ENCODE results near the gene PPM1J. TPM values are rescaled to one million over a fixed set of nuclear protein-coding genes. Genes with fewer than 3 reads are reported as not detected.
"Not testable (repeated sequence)": the region's sequence is repeated elsewhere in the genome, so short reads cannot be mapped to it uniquely, and the experiment has no call there.

The PPM1J gene
- total RNA-seq, 1 donor from 2014 or later, result 1.4 TPM

- Mint-ChIP-seq H3K4me3 (peak overlapping the region; percentile 89), H3K9me3 (no peaks in the 10 kb centered on the region), H3K36me3 (ENCODE audit: low read depth) (no peaks in the 10 kb centered on the region), H3K4me1 (peaks cover 37% of the 10 kb centered on the region), H3K27me3 (ENCODE audit: low read depth) (peaks cover 13% of the 10 kb centered on the region), H3K27ac (ENCODE audit: unreplicated experiment) (peak overlapping the region; percentile 99)
- TF ChIP-seq CTCF (conservative IDR thresholded peaks at IDR 0.05), result no peak
- DNase-seq (ENCODE audit: low read depth, low spot score), result peak; percentile 55
Observed at GRCh38 chr1:112722601-112723510, 7.7 kb upstream of the PPM1J start.

GRCh38 chr1:112721966-112722524 is 6.9 kb upstream of the PPM1J start:
- Mint-ChIP-seq H3K9me3 (no peaks in the 10 kb centered on the region), H3K36me3 (ENCODE audit: low read depth) (no peaks in the 10 kb centered on the region), H3K27ac (ENCODE audit: unreplicated experiment) (peak overlapping the region; percentile 99), H3K4me1 (peaks cover 37% of the 10 kb centered on the region), H3K4me3 (peak overlapping the region; percentile 89), H3K27me3 (ENCODE audit: low read depth) (peaks cover 13% of the 10 kb centered on the region)
- TF ChIP-seq CTCF (conservative IDR thresholded peaks at IDR 0.05), result no peak
- DNase-seq (ENCODE audit: low read depth, low spot score), result no peak

GRCh38 chr1:112721294-112721693 is 6.2 kb upstream of the PPM1J start:
- Mint-ChIP-seq H3K4me1 (peaks cover 33% of the 10 kb centered on the region), H3K27me3 (ENCODE audit: low read depth) (peaks cover 14% of the 10 kb centered on the region)
- not testable (repeated sequence) for H3K27ac Mint-ChIP-seq (ENCODE audit: unreplicated experiment); DNase-seq (ENCODE audit: low read depth, low spot score); H3K9me3 Mint-ChIP-seq; H3K36me3 Mint-ChIP-seq (ENCODE audit: low read depth); H3K4me3 Mint-ChIP-seq

GRCh38 chr1:112720800-112721199 is 5.7 kb upstream of the PPM1J start:
- no peak for TF ChIP-seq CTCF (conservative IDR thresholded peaks at IDR 0.05)
- H3K4me3 Mint-ChIP-seq, result no peak overlapping the region
- no peak overlapping the region for H3K27ac Mint-ChIP-seq (ENCODE audit: unreplicated experiment)
- H3K4me1 Mint-ChIP-seq, result peaks cover 34% of the 10 kb centered on the region
- no peaks in the 10 kb centered on the region for H3K9me3 Mint-ChIP-seq
- H3K27me3 Mint-ChIP-seq (ENCODE audit: low read depth), result peaks cover 19% of the 10 kb centered on the region
- DNase-seq (ENCODE audit: low read depth, low spot score), result no peak
- H3K36me3 Mint-ChIP-seq (ENCODE audit: low read depth), result no peaks in the 10 kb centered on the region

- Mint-ChIP-seq H3K36me3 (ENCODE audit: low read depth) (no peaks in the 10 kb centered on the region), H3K9me3 (no peaks in the 10 kb centered on the region), H3K27ac (ENCODE audit: unreplicated experiment) (no peak overlapping the region), H3K4me1 (peaks cover 40% of the 10 kb centered on the region), H3K27me3 (ENCODE audit: low read depth) (peaks cover 24% of the 10 kb centered on the region), H3K4me3 (no peak overlapping the region)
- no peak for DNase-seq (ENCODE audit: low read depth, low spot score)
- no peak for TF ChIP-seq CTCF (conservative IDR thresholded peaks at IDR 0.05)
Observed at GRCh38 chr1:112719706-112720105, 4.6 kb upstream of the PPM1J start.
